ENCODE data around the gene TBC1D9.

TBC1D9 gene

GRCh38 chr4:140645614-140646412 lies 110.4 kb downstream of the TBC1D9 start:
- DNase-seq (ENCODE audit: low read depth), result no peak

DNA sequence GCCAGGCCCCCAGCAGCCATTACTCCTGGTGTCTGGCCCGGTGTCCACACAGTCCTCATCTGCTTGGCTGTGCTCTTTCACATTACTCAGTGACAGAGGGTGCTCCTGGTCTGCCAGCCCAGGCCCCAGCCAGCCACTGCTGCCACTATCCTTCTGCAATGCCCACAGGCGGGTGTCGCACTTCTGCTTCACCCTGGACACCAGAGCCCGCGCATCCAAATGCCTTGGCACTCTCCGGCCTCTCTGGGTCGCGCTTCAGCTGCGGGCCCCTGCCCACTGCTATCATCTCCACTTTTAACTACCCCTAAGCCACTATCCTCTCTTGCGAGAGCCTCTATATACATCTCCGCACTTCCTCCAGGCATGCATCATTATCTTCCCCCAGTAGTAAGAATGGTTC lies 111.0 kb downstream of the TBC1D9 start:
- no peak for DNase-seq (ENCODE audit: low read depth)

DNA sequence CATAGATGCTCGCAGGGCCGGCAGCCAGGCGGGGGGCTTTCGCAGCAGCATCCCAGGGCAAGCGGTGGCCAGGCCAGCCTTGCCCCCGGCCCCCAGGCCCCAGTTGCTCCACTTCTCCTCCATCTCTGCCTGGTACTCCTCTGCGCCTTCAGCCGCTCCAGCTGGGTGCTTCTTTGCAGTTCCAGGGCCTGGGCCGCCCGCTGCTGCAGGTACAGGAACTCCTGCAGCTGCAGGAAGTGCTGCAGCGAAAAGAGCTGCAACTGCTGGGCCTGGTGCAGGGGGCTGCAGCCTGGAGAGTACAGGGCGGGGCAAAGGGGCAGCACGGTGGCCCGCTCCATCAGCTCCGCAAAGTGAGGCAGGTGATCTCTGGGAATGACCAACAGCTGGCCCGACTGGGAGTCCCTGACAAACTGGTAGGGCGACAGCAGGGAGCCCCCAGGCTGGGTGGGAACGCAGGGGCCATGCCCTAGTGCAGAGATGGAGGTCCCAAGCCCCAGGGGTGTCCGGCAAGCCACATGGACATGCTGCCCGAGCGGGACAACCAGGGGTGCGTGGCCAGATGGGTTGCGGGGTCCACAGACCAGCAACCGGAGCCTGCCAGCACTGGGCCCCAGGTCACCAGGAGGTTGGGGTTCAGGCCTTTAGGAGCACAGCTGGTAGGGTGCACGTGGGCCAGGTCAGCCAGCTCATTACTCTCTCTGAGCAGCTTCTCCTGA lies 111.6 kb downstream of the TBC1D9 start:
- DNase-seq (ENCODE audit: low read depth), result no peak

GRCh38 chr4:140643571-140644055 lies 112.6 kb downstream of the TBC1D9 start:
- DNase-seq (ENCODE audit: low read depth), result no peak

- no peak for DNase-seq (ENCODE audit: low read depth)
Measured at GRCh38 chr4:140642674-140643437, 113.3 kb downstream of the TBC1D9 start.

DNA sequence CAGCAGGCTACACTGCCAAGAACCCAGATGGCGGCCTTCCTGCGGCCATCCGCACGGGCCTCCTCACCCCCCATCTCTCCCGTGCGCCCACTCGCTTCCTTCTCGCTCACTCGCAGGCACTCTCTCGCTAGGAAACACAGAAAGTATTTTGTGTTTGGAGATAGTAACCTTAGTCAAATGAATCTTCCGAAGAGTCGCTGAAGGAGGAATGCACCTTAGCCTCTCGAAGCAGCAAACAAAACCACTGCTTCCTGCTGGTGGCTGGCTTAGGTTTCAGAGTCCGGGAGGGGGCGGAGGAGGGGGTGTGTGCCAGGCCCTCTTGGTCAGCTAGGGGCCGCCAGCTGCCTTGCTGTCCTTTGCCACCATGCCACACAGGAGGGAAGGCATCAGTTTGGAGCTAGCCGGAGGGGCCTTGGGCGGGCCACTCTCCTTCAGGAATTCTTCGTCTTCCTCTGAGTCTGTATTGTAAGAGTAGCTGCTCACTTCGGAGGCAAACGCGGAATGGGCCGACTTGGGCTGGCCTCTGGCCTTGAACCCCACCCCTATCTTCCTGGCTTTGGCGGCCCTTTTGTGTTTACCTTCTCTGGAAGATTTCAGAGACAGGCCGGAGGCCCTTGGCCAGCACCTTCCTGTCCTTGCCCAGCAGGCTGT lies 114.3 kb downstream of the TBC1D9 start:
- DNase-seq (ENCODE audit: low read depth), result no peak

DNA sequence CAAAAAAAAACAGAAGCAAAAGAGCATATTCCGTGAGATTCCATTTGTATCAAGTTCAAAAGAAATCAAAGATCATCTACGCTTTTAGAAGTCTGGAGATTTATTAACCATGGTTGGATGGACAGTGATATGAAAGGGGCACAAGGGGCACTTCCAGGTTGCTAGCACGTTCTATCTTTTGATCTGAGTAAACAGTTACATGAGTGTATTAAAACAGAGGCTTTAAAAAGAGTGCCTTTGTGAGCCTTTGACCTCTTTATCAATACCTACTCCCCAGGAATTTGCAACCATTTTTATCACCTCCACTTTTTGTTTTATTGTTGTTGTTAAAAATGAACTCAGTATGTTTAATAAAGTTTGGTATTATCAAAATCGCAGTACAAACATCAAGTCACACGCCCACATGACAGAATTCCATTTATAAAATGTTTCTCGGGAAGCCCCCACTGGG lies 115.1 kb downstream of the TBC1D9 start:
- DNase-seq (ENCODE audit: low read depth), result no peak

DNA sequence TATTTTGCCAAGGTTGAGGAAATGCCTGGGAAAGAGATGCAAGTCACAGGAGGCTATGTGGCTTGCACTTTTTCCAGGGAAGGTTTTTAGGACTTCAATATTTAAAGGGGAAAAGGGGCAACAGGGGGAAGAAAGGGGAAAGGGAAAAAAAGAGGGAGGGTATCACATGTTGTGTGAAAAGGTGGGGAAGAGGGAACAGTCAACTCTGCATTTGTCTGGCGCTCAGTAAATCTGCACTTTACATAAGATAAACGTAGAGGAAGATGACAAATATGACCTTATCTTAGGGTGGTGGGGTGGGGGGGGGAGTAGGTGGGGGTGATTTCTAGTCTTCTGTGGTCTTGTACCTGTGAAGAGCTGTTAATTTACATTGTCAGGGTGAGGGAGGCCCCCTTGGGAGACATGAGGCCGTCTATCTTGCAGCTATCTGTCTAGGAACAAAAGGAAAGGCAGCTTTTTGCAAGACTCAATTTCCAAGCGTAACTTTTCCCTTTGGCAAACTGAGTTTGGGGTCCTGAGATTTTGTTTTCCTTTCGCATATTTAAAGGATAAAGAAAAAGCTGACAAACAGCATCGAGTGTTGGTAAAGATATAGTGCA lies 115.9 kb downstream of the TBC1D9 start:
- DNase-seq (ENCODE audit: low read depth), result no peak

- DNase-seq (ENCODE audit: low read depth), result no peak
Measured at GRCh38 chr4:140639066-140639465, 117.1 kb downstream of the TBC1D9 start.

GRCh38 chr4:140637836-140638235 lies 118.3 kb downstream of the TBC1D9 start:
- no peak for DNase-seq (ENCODE audit: low read depth)

GRCh38 chr4:140635606-140636005 lies 120.6 kb downstream of the TBC1D9 start:
- no peak for DNase-seq (ENCODE audit: low read depth)

DNA sequence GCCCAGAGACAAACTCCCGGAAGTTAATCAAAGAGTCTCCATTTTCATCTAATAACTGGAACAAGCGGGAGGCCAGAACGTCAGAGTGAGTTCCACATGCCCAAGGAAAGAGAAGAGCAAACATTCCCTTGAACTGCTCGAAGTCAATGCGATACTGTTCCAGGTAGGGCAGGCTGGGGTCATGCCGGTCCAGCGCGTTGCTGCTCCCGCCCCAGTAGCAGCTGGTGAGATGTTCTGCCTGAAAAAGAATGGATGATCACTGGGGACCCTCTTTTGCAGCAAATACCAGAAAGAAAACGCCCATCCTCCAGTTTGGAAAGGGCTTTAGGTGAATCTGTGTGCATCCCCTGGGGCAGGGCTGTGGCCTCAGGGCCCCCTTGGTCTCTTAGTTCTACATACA lies 122.2 kb downstream of the TBC1D9 start:
- no peak for DNase-seq (ENCODE audit: low read depth)

DNA sequence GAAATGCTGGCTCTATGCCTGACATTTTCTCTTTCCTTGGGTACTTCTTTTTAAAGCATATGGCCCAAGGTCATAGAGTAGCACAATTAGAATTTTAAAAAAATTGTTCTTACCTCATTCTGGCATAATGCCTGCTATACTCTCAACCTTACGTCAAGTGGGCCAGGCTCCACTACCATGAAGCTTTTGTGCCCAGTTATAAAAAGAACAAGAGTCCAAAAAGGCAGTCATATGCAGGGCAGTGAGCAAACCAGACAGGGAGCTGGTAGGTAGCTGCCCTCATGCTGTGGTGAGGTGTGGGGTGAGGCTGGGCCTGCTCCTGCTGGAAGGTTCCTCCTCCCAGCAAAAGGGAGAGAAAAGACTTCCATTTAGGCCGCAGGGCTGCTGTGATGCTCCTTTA lies 123.1 kb downstream of the TBC1D9 start:
- DNase-seq (ENCODE audit: low read depth), result no peak

DNA sequence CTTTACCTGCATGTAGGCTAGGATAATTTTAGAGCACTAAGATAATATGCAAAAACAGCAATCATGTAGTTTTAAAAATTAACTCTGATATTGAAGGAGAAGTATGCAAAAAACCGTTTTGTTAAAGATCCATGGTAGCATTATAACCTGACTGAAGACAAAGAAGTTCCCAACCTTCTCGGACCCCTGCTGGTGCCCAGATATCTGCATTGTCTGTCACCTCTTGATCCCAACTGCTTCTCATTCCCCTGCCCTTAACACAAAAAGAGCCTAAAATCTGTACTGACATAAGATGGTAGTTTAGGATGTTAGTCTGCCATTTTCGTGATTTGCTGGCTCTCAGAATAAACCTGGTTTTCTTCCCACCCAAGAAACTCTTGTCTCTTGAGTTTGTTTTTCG lies 125.9 kb downstream of the TBC1D9 start:
- DNase-seq (ENCODE audit: low read depth), result no peak

- DNase-seq (ENCODE audit: low read depth), result no peak
Measured at GRCh38 chr4:140628016-140628415, 128.2 kb downstream of the TBC1D9 start.

GRCh38 chr4:140626661-140627376 lies 129.4 kb downstream of the TBC1D9 start:
- no peak for DNase-seq (ENCODE audit: low read depth)

- no peak for DNase-seq (ENCODE audit: low read depth)
Measured at GRCh38 chr4:140622333-140622958, 133.7 kb downstream of the TBC1D9 start.

GRCh38 chr4:140621161-140621560 lies 135.0 kb downstream of the TBC1D9 start:
- DNase-seq (ENCODE audit: low read depth), result no peak

- no peak for DNase-seq (ENCODE audit: low read depth)
Measured at GRCh38 chr4:140617499-140618248, 138.5 kb downstream of the TBC1D9 start.

GRCh38 chr4:140615451-140615850 lies 140.7 kb downstream of the TBC1D9 start:
- DNase-seq (ENCODE audit: low read depth), result no peak
